ENCODE measurements around the gene FRAT2.

DNA sequence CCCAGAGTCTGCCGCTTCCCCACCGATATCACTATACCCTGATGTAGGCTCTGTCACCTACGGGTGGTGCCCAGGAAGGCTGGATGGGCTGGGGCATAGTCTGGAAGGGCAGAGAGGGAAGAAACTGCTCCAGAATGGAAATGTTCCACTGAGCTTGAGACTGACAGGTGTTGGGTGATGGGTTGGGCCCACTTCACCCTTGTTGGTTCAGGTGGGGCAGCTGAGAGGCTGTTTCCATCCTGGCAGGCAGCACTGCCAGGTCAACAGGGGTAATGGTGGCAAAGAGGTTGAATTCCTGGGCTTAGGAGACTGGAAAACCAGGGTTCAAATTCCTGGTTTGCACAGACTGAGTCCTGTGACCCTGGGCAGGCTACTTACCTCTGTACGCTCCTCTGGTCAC, 28.5 kb upstream of the FRAT2 start:
- TF ChIP-seq POLR2A (IDR thresholded peaks at IDR 0.05) = no peak
- TF ChIP-seq, protein P1, sequence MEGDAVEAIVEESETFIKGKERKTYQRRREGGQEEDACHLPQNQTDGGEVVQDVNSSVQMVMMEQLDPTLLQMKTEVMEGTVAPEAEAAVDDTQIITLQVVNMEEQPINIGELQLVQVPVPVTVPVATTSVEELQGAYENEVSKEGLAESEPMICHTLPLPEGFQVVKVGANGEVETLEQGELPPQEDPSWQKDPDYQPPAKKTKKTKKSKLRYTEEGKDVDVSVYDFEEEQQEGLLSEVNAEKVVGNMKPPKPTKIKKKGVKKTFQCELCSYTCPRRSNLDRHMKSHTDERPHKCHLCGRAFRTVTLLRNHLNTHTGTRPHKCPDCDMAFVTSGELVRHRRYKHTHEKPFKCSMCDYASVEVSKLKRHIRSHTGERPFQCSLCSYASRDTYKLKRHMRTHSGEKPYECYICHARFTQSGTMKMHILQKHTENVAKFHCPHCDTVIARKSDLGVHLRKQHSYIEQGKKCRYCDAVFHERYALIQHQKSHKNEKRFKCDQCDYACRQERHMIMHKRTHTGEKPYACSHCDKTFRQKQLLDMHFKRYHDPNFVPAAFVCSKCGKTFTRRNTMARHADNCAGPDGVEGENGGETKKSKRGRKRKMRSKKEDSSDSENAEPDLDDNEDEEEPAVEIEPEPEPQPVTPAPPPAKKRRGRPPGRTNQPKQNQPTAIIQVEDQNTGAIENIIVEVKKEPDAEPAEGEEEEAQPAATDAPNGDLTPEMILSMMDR (IDR thresholded peaks at IDR 0.05) = no peak
